Suprapubic skin (tissue), 3 donors: ENCODE measurements around the gene ETS2.

ENCODE experiments used
- CTCF ChIP-seq, 2 donors: fragments of 200-600 bp in 1 of 2; fragments of 450-650 bp in 1 of 2; sonication (generic) in 1 of 2; IDR thresholded peaks; one replicate each; pipeline ENCODE4 v1.5.1; 2016 to 2019; ENCODE audit warnings: antibody characterized with exemption in 2 of 2, mild to moderate bottlenecking in 1 of 2, moderate library complexity in 1 of 2
- POLR2A ChIP-seq, 2 donors: fragments of 450-650 bp; IDR thresholded peaks; one replicate each; pipeline ENCODE4 v1.6.1; 2017; ENCODE audit warnings: antibody characterized with exemption in 2 of 2, mild to moderate bottlenecking in 2 of 2, moderate library complexity in 2 of 2

GRCh38 chr21:38760762-38761155, 45.0 kb upstream of the ETS2 start:
- TF ChIP-seq POLR2A (IDR thresholded peaks at IDR 0.05) (no peak), CTCF (IDR thresholded peaks at IDR 0.05) (no peak)
